Fibroblast of lung (primary cell): ENCODE results near the gene NUDT22. TPM values are rescaled to one million over a fixed set of nuclear protein-coding genes. Genes with fewer than 3 reads are reported as not detected.

Experiments used
- DNase-seq, 2 donors: peaks; one replicate each; pipeline versions ENCODE4 v3.0.0 to v3.0.0-alpha.2; 2010; ENCODE audit warnings: low read depth in 2 of 2
- H2AFZ ChIP-seq: 2 replicates; pipeline ENCODE4 v1.5.1; 2012; ENCODE audit warnings: low read length, control low read depth, inconsistent platforms
- H3K27ac ChIP-seq: 2 replicates; pipeline ENCODE4 v1.5.1; 2011; ENCODE audit warnings: low read length, control low read depth; ENCODE audit not compliant: insufficient read depth
- H3K27me3 ChIP-seq: 2 replicates; pipeline ENCODE4 v1.5.1; 2011; ENCODE audit warnings: mild to moderate bottlenecking, low read length; ENCODE audit not compliant: control insufficient read depth, insufficient read depth
- H3K36me3 ChIP-seq: 2 replicates; pipeline ENCODE4 v1.5.1; 2011; ENCODE audit warnings: low read length; ENCODE audit not compliant: control insufficient read depth, insufficient read depth
- H3K4me1 ChIP-seq: 2 replicates; pipeline ENCODE4 v1.5.1; 2011; ENCODE audit warnings: low read length; ENCODE audit not compliant: control insufficient read depth, insufficient read depth; ENCODE audit errors: extremely low read depth
- H3K4me2 ChIP-seq: 2 replicates; pipeline ENCODE4 v1.5.1; 2011; ENCODE audit warnings: low read length, control low read depth; ENCODE audit not compliant: insufficient read depth; ENCODE audit errors: extremely low read depth
- H3K4me3 ChIP-seq, 4 experiments: fragments of 200-600 bp in 1 of 4; sonication (generic) in 1 of 4; replicated peaks in 1 of 4; 2 replicates each; pipeline ENCODE4 v1.5.1; 2011 to 2016; ENCODE audit warnings: low read length in 4 of 4, low read depth in 3 of 4, mild to moderate bottlenecking in 3 of 4, control low read depth in 2 of 4, inconsistent platforms in 1 of 4, mixed read lengths in 1 of 4; ENCODE audit not compliant: insufficient read depth in 1 of 4; ENCODE audit errors: control extremely low read depth in 1 of 4
- H3K79me2 ChIP-seq: 2 replicates; pipeline ENCODE4 v1.5.1; 2012; ENCODE audit warnings: mild to moderate bottlenecking, low read length, inconsistent platforms; ENCODE audit not compliant: control insufficient read depth, insufficient read depth
- H3K9ac ChIP-seq: 2 replicates; pipeline ENCODE4 v1.5.1; 2011; ENCODE audit warnings: mild to moderate bottlenecking, low read length, control low read depth; ENCODE audit not compliant: insufficient read depth
- H3K9me3 ChIP-seq: 2 replicates; pipeline ENCODE4 v1.5.1; 2012; ENCODE audit warnings: low read depth, low read length; ENCODE audit not compliant: control insufficient read depth, insufficient read depth
- H4K20me1 ChIP-seq: 2 replicates; pipeline ENCODE4 v1.5.1; 2011; ENCODE audit warnings: low read length; ENCODE audit not compliant: control insufficient read depth, insufficient read depth; ENCODE audit errors: extremely low read depth
- CTCF ChIP-seq, 2 donors: IDR thresholded peaks in 1 of 2; conservative IDR thresholded peaks in 1 of 2; 1 replicate in 1 of 2; 2 replicates in 1 of 2; pipeline ENCODE4 v1.5.1; 2011 to 2012; ENCODE audit warnings: low read length in 2 of 2, control low read depth in 1 of 2, inconsistent platforms in 1 of 2, low read depth in 1 of 2, mild to moderate bottlenecking in 1 of 2
- EZH2 ChIP-seq: IDR thresholded peaks from 2 replicates; pipeline ENCODE4 v1.5.1; 2012; ENCODE audit warnings: low read length, control low read depth, mild to moderate bottlenecking; ENCODE audit errors: missing control alignments
- polyA plus RNA-seq, 2 donors: library from polyadenylated mRNA; depleted of rRNA in 1 of 2; stranded (reverse) in 1 of 2; unstranded in 1 of 2; fragments of >200 nt; gene quantifications; 2 replicates each; pipeline ENCODE4 v1.2.1, GENCODE V29; 2011 to 2012; ENCODE audit warnings: missing spikeins in 1 of 2
- total RNA-seq: library from RNA; depleted of rRNA; stranded (reverse); fragments of >200 nt; gene quantifications from 2 replicates; pipeline ENCODE4 v1.2.1, GENCODE V29; 2014

Gene NUDT22
- total and polyA plus RNA-seq, 2 donors (not counting 1 experiment from before 2014, with no cell fraction given), result 18.5 to 71.5 TPM

- TF ChIP-seq EZH2 (no peak), CTCF (conservative IDR thresholded peaks at IDR 0.05 in 1 of 2, IDR thresholded peaks at IDR 0.05 in 1 of 2; ENCODE audit: low read depth in 1 of 2, low read length in 2 of 2) (no peak)
- H3K27me3 ChIP-seq, result no peaks in the 10 kb centered on the region
- DNase-seq, result no peak
- H4K20me1 ChIP-seq, result no peaks in the 10 kb centered on the region
- no peak overlapping the region for H3K27ac ChIP-seq
- H3K4me1 ChIP-seq, result peaks cover 17% of the 10 kb centered on the region
- peaks cover 12% of the 10 kb centered on the region for H3K79me2 ChIP-seq
- no peak overlapping the region for H3K9ac ChIP-seq
- H2AFZ ChIP-seq, result no peak overlapping the region
- H3K4me3 ChIP-seq, result peak overlapping the region in 1 of 4 experiments; percentile 67
- H3K4me2 ChIP-seq, result no peak overlapping the region
- peaks cover 3% of the 10 kb centered on the region for H3K36me3 ChIP-seq
- H3K9me3 ChIP-seq, result no peaks in the 10 kb centered on the region
Observed at GRCh38 chr11:64183890-64184289, 42.2 kb upstream of the NUDT22 start.

GRCh38 chr11:64185175-64185692 is 40.8 kb upstream of the NUDT22 start:
- DNase-seq, result peak; percentile 83 to 89

More at GRCh38 chr11:64185175-64185692, 40.8 kb upstream of the NUDT22 start:
- TF ChIP-seq CTCF (conservative IDR thresholded peaks at IDR 0.05 in 1 of 2, IDR thresholded peaks at IDR 0.05 in 1 of 2; ENCODE audit: low read depth in 1 of 2, low read length in 2 of 2) (peak; percentile 28 to 54), EZH2 (no peak)
- Histone ChIP-seq H3K36me3 (no peaks in the 10 kb centered on the region), H3K27me3 (no peaks in the 10 kb centered on the region), H3K79me2 (peaks cover 14% of the 10 kb centered on the region), H3K27ac (peak overlapping the region; percentile 91), H3K4me3 (peak overlapping the region; percentile 67 to 85 (median 76)), H3K4me1 (peaks cover 17% of the 10 kb centered on the region), H3K9ac (peak overlapping the region; percentile 88), H2AFZ (peak overlapping the region; percentile 43), H3K4me2 (peak overlapping the region; percentile 99), H4K20me1 (no peaks in the 10 kb centered on the region), H3K9me3 (no peaks in the 10 kb centered on the region)
